ENCODE measurements around the gene FUOM. TPM values are rescaled to one million over a fixed set of nuclear protein-coding genes. Genes with fewer than 3 reads are reported as not detected.

Gene FUOM
- total RNA-seq, 1 donor from 2014 or later, result 42.6 TPM

DNA sequence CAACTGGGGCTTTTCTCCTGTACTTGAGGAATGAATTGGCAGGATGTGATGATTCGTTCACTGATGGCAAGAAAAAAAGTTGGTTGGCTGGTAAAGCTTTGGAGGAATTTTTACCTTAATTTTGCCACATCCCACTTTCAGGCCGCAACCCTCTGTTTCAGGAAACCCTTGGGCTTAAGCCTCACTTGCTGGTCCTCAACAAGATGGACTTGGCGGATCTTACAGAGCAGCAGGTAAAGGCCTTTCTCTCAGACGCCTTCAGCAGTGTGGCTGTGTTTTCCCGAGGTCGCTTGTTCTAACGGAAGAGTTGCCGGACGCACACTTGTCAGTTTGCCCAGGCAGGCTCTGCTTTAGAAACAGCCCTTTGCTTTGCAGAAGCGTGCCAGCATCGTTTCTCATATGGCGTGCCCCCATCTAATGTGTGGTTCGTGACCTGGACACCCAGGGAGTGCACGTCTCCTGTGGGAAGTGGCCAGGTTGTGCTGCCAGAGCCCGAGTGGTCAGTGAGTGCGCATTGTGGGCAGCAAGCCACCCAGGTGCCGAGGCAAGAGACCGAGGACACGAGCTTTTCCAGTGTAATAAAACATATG, 38.3 kb upstream of the FUOM start:
- peaks cover 13% of the 10 kb centered on the region for H3K4me1 Mint-ChIP-seq
- TF ChIP-seq, protein P1, sequence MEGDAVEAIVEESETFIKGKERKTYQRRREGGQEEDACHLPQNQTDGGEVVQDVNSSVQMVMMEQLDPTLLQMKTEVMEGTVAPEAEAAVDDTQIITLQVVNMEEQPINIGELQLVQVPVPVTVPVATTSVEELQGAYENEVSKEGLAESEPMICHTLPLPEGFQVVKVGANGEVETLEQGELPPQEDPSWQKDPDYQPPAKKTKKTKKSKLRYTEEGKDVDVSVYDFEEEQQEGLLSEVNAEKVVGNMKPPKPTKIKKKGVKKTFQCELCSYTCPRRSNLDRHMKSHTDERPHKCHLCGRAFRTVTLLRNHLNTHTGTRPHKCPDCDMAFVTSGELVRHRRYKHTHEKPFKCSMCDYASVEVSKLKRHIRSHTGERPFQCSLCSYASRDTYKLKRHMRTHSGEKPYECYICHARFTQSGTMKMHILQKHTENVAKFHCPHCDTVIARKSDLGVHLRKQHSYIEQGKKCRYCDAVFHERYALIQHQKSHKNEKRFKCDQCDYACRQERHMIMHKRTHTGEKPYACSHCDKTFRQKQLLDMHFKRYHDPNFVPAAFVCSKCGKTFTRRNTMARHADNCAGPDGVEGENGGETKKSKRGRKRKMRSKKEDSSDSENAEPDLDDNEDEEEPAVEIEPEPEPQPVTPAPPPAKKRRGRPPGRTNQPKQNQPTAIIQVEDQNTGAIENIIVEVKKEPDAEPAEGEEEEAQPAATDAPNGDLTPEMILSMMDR (IDR thresholded peaks at IDR 0.05; ENCODE audit: unreplicated experiment), result no peak
- no peak overlapping the region for H3K27ac Mint-ChIP-seq
- DNase-seq (ENCODE audit: low spot score in 2 of 2, unreplicated experiment in 2 of 2), result peak in 1 of 2 experiments; percentile 33
- H3K27me3 Mint-ChIP-seq (ENCODE audit: low read depth), result no peaks in the 10 kb centered on the region
- no peaks in the 10 kb centered on the region for H3K9me3 Mint-ChIP-seq
- no peak overlapping the region for H3K4me3 Mint-ChIP-seq
- peaks cover 10% of the 10 kb centered on the region for H3K36me3 Mint-ChIP-seq

- peaks cover 12% of the 10 kb centered on the region for H3K36me3 Mint-ChIP-seq
- peak overlapping the region; percentile 97 for H3K27ac Mint-ChIP-seq
- TF ChIP-seq, protein P1 (IDR thresholded peaks at IDR 0.05; ENCODE audit: unreplicated experiment), result no peak
- H3K4me3 Mint-ChIP-seq, result peak overlapping the region; percentile 95
- peaks cover 13% of the 10 kb centered on the region for H3K4me1 Mint-ChIP-seq
- DNase-seq (ENCODE audit: low spot score in 2 of 2, unreplicated experiment in 2 of 2), result peak in 1 of 2 experiments; percentile 37
- no peaks in the 10 kb centered on the region for H3K27me3 Mint-ChIP-seq (ENCODE audit: low read depth)
- no peaks in the 10 kb centered on the region for H3K9me3 Mint-ChIP-seq
These were observed 37.0 kb upstream of the FUOM start for GRCh38 chr10:133394801-133395221.

GRCh38 chr10:133394064-133394663, 36.3 kb upstream of the FUOM start, which contains the start of gene MTG1:
MTG1 (plus strand) TSS chr10:133394157; CDS start chr10:133394221, 64 bp downstream.
- Mint-ChIP-seq H3K27me3 (ENCODE audit: low read depth) (no peaks in the 10 kb centered on the region), H3K27ac (peak within 1 kb of the TSS; percentile 97), H3K4me3 (peak within 1 kb of the TSS; percentile 95), H3K9me3 (no peaks in the 10 kb centered on the region), H3K4me1 (peaks cover 13% of the 10 kb centered on the region), H3K36me3 (peaks cover 14% of the 10 kb centered on the region)
- peak; percentile 92 to 98 for DNase-seq (ENCODE audit: low spot score in 2 of 2, unreplicated experiment in 2 of 2)
- TF ChIP-seq, protein P1 (IDR thresholded peaks at IDR 0.05; ENCODE audit: unreplicated experiment), result no peak

DNA sequence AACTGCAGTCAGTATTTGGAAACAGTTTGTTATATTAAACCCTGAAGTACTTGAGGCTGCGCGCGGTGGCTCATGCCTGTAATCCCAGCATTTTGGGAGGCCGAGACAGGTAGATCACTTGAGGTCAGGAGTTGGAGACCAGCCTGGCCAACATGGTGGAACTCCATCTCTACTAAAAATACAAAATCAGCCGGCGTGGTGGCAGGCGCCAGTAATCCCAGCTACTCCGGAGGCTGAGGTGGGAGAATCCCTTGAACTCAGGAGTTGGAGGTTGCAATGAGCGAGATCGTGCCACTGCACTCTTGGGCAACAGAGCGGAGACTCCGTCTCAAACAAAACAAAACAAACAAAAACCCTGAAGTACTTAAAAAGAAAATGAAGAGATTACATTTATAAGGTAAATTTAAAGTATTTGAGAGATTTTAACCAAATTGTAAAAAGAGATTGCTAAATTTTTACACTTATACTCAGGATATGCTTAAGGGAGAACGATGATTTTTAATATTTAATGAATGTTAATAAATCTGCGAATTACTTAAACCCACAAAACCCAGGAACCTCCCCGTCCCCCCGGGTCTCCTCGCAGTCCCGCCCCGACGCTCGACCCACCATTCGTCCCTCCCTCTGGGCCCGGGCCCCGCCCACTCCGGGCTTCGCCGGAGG, 35.7 kb upstream of the FUOM start:
- Mint-ChIP-seq H3K27me3 (ENCODE audit: low read depth) (no peaks in the 10 kb centered on the region), H3K36me3 (peaks cover 14% of the 10 kb centered on the region), H3K9me3 (no peaks in the 10 kb centered on the region), H3K27ac (peak overlapping the region; percentile 84), H3K4me3 (peak overlapping the region; percentile 95), H3K4me1 (peaks cover 13% of the 10 kb centered on the region)
- DNase-seq (ENCODE audit: low spot score in 2 of 2, unreplicated experiment in 2 of 2), result peak in 1 of 2 experiments; percentile 35
- TF ChIP-seq, protein P1 (IDR thresholded peaks at IDR 0.05; ENCODE audit: unreplicated experiment), result no peak

- Mint-ChIP-seq H3K27ac (no peak overlapping the region), H3K4me1 (peaks cover 13% of the 10 kb centered on the region), H3K36me3 (peaks cover 9% of the 10 kb centered on the region), H3K27me3 (ENCODE audit: low read depth) (no peaks in the 10 kb centered on the region), H3K4me3 (no peak overlapping the region), H3K9me3 (no peaks in the 10 kb centered on the region)
- TF ChIP-seq, protein P1 (IDR thresholded peaks at IDR 0.05; ENCODE audit: unreplicated experiment), result no peak
- peak in 1 of 2 experiments; percentile 24 for DNase-seq (ENCODE audit: low spot score in 2 of 2, unreplicated experiment in 2 of 2)
These were observed 34.1 kb upstream of the FUOM start for GRCh38 chr10:133391761-133392518.

All from mesothelial cell of epicardium (in vitro differentiated cells).